H1 (cell line): ENCODE results near the gene TCEAL4. TPM values are rescaled to one million over a fixed set of nuclear protein-coding genes. Genes with fewer than 3 reads are reported as not detected.

ENCODE experiments used
- CTCF ChIA-PET: fragments of 300-600 bp; sonication (Branson Sonifier 250); formaldehyde crosslinking; loops from one replicate; lab custom pipeline; 2021; ENCODE audit not compliant: partially characterized antibody; lab: Charles Lee
- POLR2A ChIA-PET: fragments of 300-600 bp; sonication (Branson Sonifier 250); formaldehyde crosslinking; loops from one replicate; lab custom pipeline; 2021; ENCODE audit warnings: inconsistent platforms; ENCODE audit not compliant: partially characterized antibody; lab: Charles Lee
- DNase-seq, 2 experiments: peaks; one replicate each; pipeline versions ENCODE4 v3.0.0 to v3.0.0-alpha.2; 2010 to 2022; ENCODE audit warnings: low spot score in 2 of 2, low read depth in 1 of 2, mixed read lengths in 1 of 2
- FAIRE-seq: peaks from 2 replicates; lab custom pipeline; 2011; peaks lifted over from hg19 to GRCh38; lab: Jason Lieb, UNC
- H2AFZ ChIP-seq: 2 replicates; pipeline ENCODE4 v1.8.1; 2012; ENCODE audit warnings: low read length, inconsistent platforms
- H2AK5ac ChIP-seq: 2 replicates; pipeline ENCODE4 v1.6.1; 2013; ENCODE audit warnings: low read depth, low read length
- H2BK120ac ChIP-seq: replicated peaks from 2 replicates; pipeline ENCODE3; 2013; ENCODE audit warnings: low read depth, low read length, inconsistent platforms
- H2BK12ac ChIP-seq: 2 replicates; pipeline ENCODE4 v1.6.1; 2013; ENCODE audit warnings: low read depth, low read length
- H2BK15ac ChIP-seq: 2 replicates; pipeline ENCODE4 v1.6.1; 2013; ENCODE audit warnings: low read length
- H2BK20ac ChIP-seq: 2 replicates; pipeline ENCODE4 v1.6.1; 2013; ENCODE audit warnings: low read length
- H2BK5ac ChIP-seq: 2 replicates; pipeline ENCODE4 v1.6.1; 2013; ENCODE audit warnings: low read depth, low read length
- H3K14ac ChIP-seq: 2 replicates; pipeline ENCODE4 v1.6.1; 2013; ENCODE audit warnings: inconsistent platforms; ENCODE audit not compliant: insufficient read length
- H3K18ac ChIP-seq: 2 replicates; pipeline ENCODE4 v1.6.1; 2013; ENCODE audit warnings: low read length; ENCODE audit errors: extremely low read depth
- H3K23ac ChIP-seq: 2 replicates; pipeline ENCODE4 v1.6.1; 2013; ENCODE audit warnings: inconsistent platforms; ENCODE audit not compliant: insufficient read length
- H3K23me2 ChIP-seq: 2 replicates; pipeline ENCODE4 v1.6.1; 2013; ENCODE audit warnings: low read depth, low read length
- H3K27ac ChIP-seq: 2 replicates; pipeline ENCODE4 v1.6.1; 2011; ENCODE audit warnings: low read depth, low read length, inconsistent platforms
- H3K27me3 ChIP-seq, 4 experiments: replicated peaks in 1 of 4; 1 replicate in 1 of 4; 2 replicates in 3 of 4; pipeline versions ENCODE4 v1.6.1 to v1.8.1; 2011 to 2013; ENCODE audit warnings: low read length in 3 of 4, mild to moderate bottlenecking in 3 of 4, inconsistent platforms in 2 of 4, mixed read lengths in 2 of 4, moderate library complexity in 1 of 4; ENCODE audit not compliant: control insufficient read depth in 3 of 4, insufficient read depth in 3 of 4; ENCODE audit errors: extremely low read depth in 1 of 4
- H3K36me3 ChIP-seq, 4 experiments: 2 replicates each; pipeline versions ENCODE4 v1.6.1 to v1.8.1; 2011 to 2013; ENCODE audit warnings: mild to moderate bottlenecking in 4 of 4, low read length in 3 of 4, moderate library complexity in 2 of 4, control low read depth in 1 of 4, inconsistent platforms in 1 of 4; ENCODE audit not compliant: insufficient read depth in 4 of 4, control insufficient read depth in 2 of 4
- H3K4ac ChIP-seq: replicated peaks from 2 replicates; pipeline ENCODE3; 2013; ENCODE audit warnings: low read length, low read depth, mixed read lengths, inconsistent platforms; ENCODE audit not compliant: insufficient read length
- H3K4me1 ChIP-seq, 4 experiments: replicated peaks in 1 of 4; 1 replicate in 1 of 4; 2 replicates in 3 of 4; pipeline versions ENCODE4 v1.6.1 to v1.8.1; 2011 to 2013; ENCODE audit warnings: low read length in 3 of 4, inconsistent platforms in 2 of 4, mixed read lengths in 1 of 4; ENCODE audit not compliant: insufficient read depth in 4 of 4, control insufficient read depth in 3 of 4
- H3K4me2 ChIP-seq, 2 experiments: 2 replicates each; pipeline versions ENCODE4 v1.6.1 to v1.8.1; 2011 to 2013; ENCODE audit warnings: low read depth in 2 of 2, low read length in 2 of 2, control low read depth in 1 of 2, inconsistent platforms in 1 of 2, mild to moderate bottlenecking in 1 of 2; ENCODE audit not compliant: insufficient read depth in 1 of 2
- H3K4me3 ChIP-seq, 4 experiments: fragments of 200-600, 300-600 bp in 1 of 4; sonication (generic), shearing (Covaris generic), sonication (Bioruptor Twin) in 1 of 4; 2 replicates each; pipeline versions ENCODE4 v1.5.1 to v1.8.1; 2011 to 2016; ENCODE audit warnings: low read length in 4 of 4, low read depth in 3 of 4, control low read depth in 2 of 4, inconsistent platforms in 2 of 4, mild to moderate bottlenecking in 2 of 4, mixed read lengths in 1 of 4, moderate library complexity in 1 of 4; ENCODE audit not compliant: insufficient read depth in 2 of 4; ENCODE audit errors: extremely low read depth in 1 of 4
- H3K56ac ChIP-seq: replicated peaks from 2 replicates; pipeline ENCODE3; 2013; ENCODE audit warnings: low read depth, mild to moderate bottlenecking, mixed read lengths, low read length, inconsistent platforms; ENCODE audit not compliant: insufficient read length
- H3K79me1 ChIP-seq: 2 replicates; pipeline ENCODE4 v1.6.1; 2013; ENCODE audit warnings: low read depth, low read length, control low read depth
- H3K79me2 ChIP-seq, 2 experiments: 2 replicates each; pipeline versions ENCODE4 v1.6.1 to v1.8.1; 2012 to 2013; ENCODE audit warnings: low read length in 2 of 2, mild to moderate bottlenecking in 2 of 2, inconsistent platforms in 1 of 2; ENCODE audit not compliant: insufficient read depth in 2 of 2, control insufficient read depth in 1 of 2
- H3K9ac ChIP-seq, 4 experiments: replicated peaks in 1 of 4; 1 replicate in 1 of 4; 2 replicates in 3 of 4; pipeline versions ENCODE4 v1.6.1 to v1.8.1; 2011 to 2013; ENCODE audit warnings: low read depth in 3 of 4, low read length in 3 of 4, control low read depth in 2 of 4, mild to moderate bottlenecking in 2 of 4, moderate library complexity in 2 of 4, inconsistent platforms in 1 of 4; ENCODE audit errors: extremely low read depth in 1 of 4
- H3K9me3 ChIP-seq, 2 experiments: 2 replicates each; pipeline versions ENCODE4 v1.6.1 to v1.8.1; 2012 to 2013; ENCODE audit warnings: mild to moderate bottlenecking in 2 of 2, moderate library complexity in 2 of 2, control low read depth in 1 of 2, inconsistent platforms in 1 of 2, low read depth in 1 of 2, low read length in 1 of 2, mixed read lengths in 1 of 2; ENCODE audit not compliant: insufficient read depth in 2 of 2
- H4K20me1 ChIP-seq, 2 experiments: replicated peaks in 1 of 2; 2 replicates each; pipeline versions ENCODE3 to v1.8.1; 2011 to 2013; ENCODE audit warnings: inconsistent platforms in 2 of 2, low read length in 2 of 2, mild to moderate bottlenecking in 1 of 2; ENCODE audit not compliant: insufficient read depth in 2 of 2, control insufficient read depth in 1 of 2
- H4K5ac ChIP-seq: 2 replicates; pipeline ENCODE4 v1.6.1; 2013; ENCODE audit warnings: low read length, low read depth, mixed read lengths, inconsistent platforms; ENCODE audit not compliant: insufficient read length
- H4K8ac ChIP-seq: 2 replicates; pipeline ENCODE4 v1.8.0; 2013; ENCODE audit warnings: mild to moderate bottlenecking, moderate library complexity, low read length, inconsistent platforms; ENCODE audit not compliant: insufficient read depth; ENCODE audit errors: extremely low read depth
- H4K91ac ChIP-seq: replicated peaks from 2 replicates; pipeline ENCODE3; 2013; ENCODE audit warnings: low read length, mixed read lengths, inconsistent platforms; ENCODE audit not compliant: insufficient read length
- BACH1 ChIP-seq: IDR thresholded peaks from 2 replicates; pipeline ENCODE4 v1.6.1; 2012; ENCODE audit warnings: low read length, improper control_type of control experiment
- CBX8 ChIP-seq: fragments of 300-800, 300-1000 bp; sonication (generic); IDR thresholded peaks from 2 replicates; pipeline ENCODE4 v1.7.1; 2016; ENCODE audit warnings: low read depth, low read length, borderline replicate concordance
- CEBPB ChIP-seq: IDR thresholded peaks from 2 replicates; pipeline ENCODE4 v1.6.1; 2012; ENCODE audit warnings: low read depth, low read length
- HDAC6 ChIP-seq: IDR thresholded peaks from one replicate; pipeline ENCODE4 v1.7.1; 2012; ENCODE audit warnings: low read depth, mild to moderate bottlenecking, inconsistent platforms, low read length, moderate library complexity
- KDM4A ChIP-seq: IDR thresholded peaks from one replicate; pipeline ENCODE4 v1.7.1; 2012; ENCODE audit warnings: low read depth, mild to moderate bottlenecking, moderate library complexity, low read length, inconsistent platforms; ENCODE audit not compliant: severe bottlenecking
- NANOG ChIP-seq: IDR thresholded peaks from 2 replicates; pipeline ENCODE4 v1.6.1; 2011; ENCODE audit warnings: low read length, low read depth, mild to moderate bottlenecking, inconsistent platforms; ENCODE audit not compliant: insufficient read depth, poor library complexity, severe bottlenecking
- NRF1 ChIP-seq: IDR thresholded peaks from 2 replicates; pipeline ENCODE4 v1.6.1; 2011; ENCODE audit warnings: mild to moderate bottlenecking, low read depth, low read length, improper control_type of control experiment
- POLR2A ChIP-seq, 2 experiments: IDR thresholded peaks; 1 replicate in 1 of 2; 2 replicates in 1 of 2; pipeline ENCODE4 v1.6.1; 2011; ENCODE audit warnings: low read depth in 2 of 2, low read length in 2 of 2, mild to moderate bottlenecking in 2 of 2; ENCODE audit errors: control extremely low read depth in 1 of 2
- RBBP5 ChIP-seq: IDR thresholded peaks from 2 replicates; pipeline ENCODE4 v1.7.1; 2012; ENCODE audit warnings: low read depth, mild to moderate bottlenecking, inconsistent platforms, low read length, moderate library complexity, borderline replicate concordance
- RFX5 ChIP-seq: IDR thresholded peaks from 2 replicates; pipeline ENCODE4 v1.6.1; 2011; ENCODE audit warnings: low read depth, low read length, improper control_type of control experiment, borderline replicate concordance
- SP1 ChIP-seq: IDR thresholded peaks from 2 replicates; pipeline ENCODE4 v1.6.1; 2011; ENCODE audit warnings: low read depth, low read length
- WGBS, 2 experiments: shearing (Covaris generic) in 1 of 2; methylation state at CpG; one replicate each; pipeline versions ENCODE4 v1.1.6 to v1.1.7; 2013 to 2015; ENCODE audit warnings: low lambda C conversion rate in 2 of 2, mixed read lengths in 2 of 2, inconsistent platforms in 1 of 2, low coverage in 1 of 2, missing lambda C conversion rate in 1 of 2; ENCODE audit not compliant: insufficient replicate concordance in 2 of 2, insufficient coverage in 1 of 2, insufficient read length in 1 of 2; ENCODE audit errors: extremely low coverage in 1 of 2, missing lambda C conversion rate in 1 of 2; 5-methylcytosine and 5-hydroxymethylcytosine counted together
- polyA plus RNA-seq, 7 experiments: library from polyadenylated mRNA; depleted of rRNA in 3 of 7; stranded (reverse) in 5 of 7; unstranded in 2 of 7; fragments of >200 nt in 5 of 7; fragments of 200-250 nt in 2 of 7; gene quantifications; 1 replicate in 5 of 7; 2 replicates in 1 of 7; 4 replicates in 1 of 7; pipeline versions ENCODE4 v1.2.1 to v1.2.3, GENCODE V29; 2011 to 2013; ENCODE audit warnings: missing spikeins in 2 of 7, mixed read lengths in 2 of 7
- total RNA-seq: library from RNA; stranded (reverse); fragmentation: NEBNext Ultra II Directional; extraction: Animal tissue kit (Norgen Biotek cat#: 25700); gene quantifications from 2 replicates; pipeline ENCODE4 v1.2.1, GENCODE V29; 2021
- TF ChIP-seq, protein P1 (sequence below): IDR thresholded peaks from 2 replicates; pipeline ENCODE4 v1.6.1; 2012; ENCODE audit warnings: inconsistent platforms
- TF ChIP-seq, protein P2 (sequence below): IDR thresholded peaks from 2 replicates; pipeline ENCODE4 v1.6.1; 2011; ENCODE audit warnings: low read length, improper control_type of control experiment

The TCEAL4 gene
- total and polyA plus RNA-seq, 2 of the 8 experiments (the other 6 are each of a cell fraction or from before 2014, with no cell fraction given): 10.1 to 53.0 TPM

GRCh38 chrX:103586659-103587058 lies 1.3 kb downstream of the TCEAL4 start:
- Histone ChIP-seq H3K56ac (no peak overlapping the region), H4K8ac (no peak overlapping the region), H3K4me1 (peaks cover 0 to 3% (median under 1%) of the 10 kb centered on the region in 4 experiments; a peak in 3 of 7 replicates), H3K79me1 (no peaks in the 10 kb centered on the region), H4K20me1 (no peaks in the 10 kb centered on the region), H2AFZ (no peak overlapping the region), H2BK15ac (no peak overlapping the region), H2BK120ac (no peak overlapping the region), H3K9me3 (no peaks in the 10 kb centered on the region), H2BK20ac (no peak overlapping the region), H3K27me3 (no peaks in the 10 kb centered on the region), H4K5ac (no peak overlapping the region), H3K18ac (no peak overlapping the region), H3K23me2 (no peaks in the 10 kb centered on the region), H3K36me3 (peaks cover 0 to 10% (median 0%) of the 10 kb centered on the region in 4 experiments; a peak in 2 of 8 replicates), H3K27ac (no peak overlapping the region), H2BK5ac (no peak overlapping the region), H3K14ac (no peak overlapping the region), H3K23ac (no peak overlapping the region), H3K4me2 (peak overlapping the region in 1 of 2 experiments; percentile 81; a peak in 2 of 4 replicates), H3K4ac (no peak overlapping the region), H4K91ac (no peak overlapping the region), H3K9ac (no peak overlapping the region), H3K4me3 (peak overlapping the region in 2 of 4 experiments; percentile 71 to 88; a peak in 4 of 8 replicates), H2AK5ac (no peak overlapping the region), H3K79me2 (no peaks in the 10 kb centered on the region; a peak in 1 of 4 replicates), H2BK12ac (no peak overlapping the region)
- no peak for DNase-seq
- ChIA-PET POLR2A (interaction anchor here (1.2 to 1.5 kb wide), 2 partner anchors 11 to 25 kb away, joined by 3 to 4 read pairs; no protein-coding TSS in a partner anchor), CTCF (no interaction called here)
- no peak for FAIRE-seq
- 95% methylated on average over 3 of the region's 4 CpGs; no CpG with 5 or more reads in 1 of the 2 experiments for WGBS, 2 experiments
- no peak for TF ChIP-seq BACH1
- no peak for TF ChIP-seq RBBP5
- TF ChIP-seq, protein P1, sequence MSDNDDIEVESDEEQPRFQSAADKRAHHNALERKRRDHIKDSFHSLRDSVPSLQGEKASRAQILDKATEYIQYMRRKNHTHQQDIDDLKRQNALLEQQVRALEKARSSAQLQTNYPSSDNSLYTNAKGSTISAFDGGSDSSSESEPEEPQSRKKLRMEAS: no peak
- TF ChIP-seq, protein P2, sequence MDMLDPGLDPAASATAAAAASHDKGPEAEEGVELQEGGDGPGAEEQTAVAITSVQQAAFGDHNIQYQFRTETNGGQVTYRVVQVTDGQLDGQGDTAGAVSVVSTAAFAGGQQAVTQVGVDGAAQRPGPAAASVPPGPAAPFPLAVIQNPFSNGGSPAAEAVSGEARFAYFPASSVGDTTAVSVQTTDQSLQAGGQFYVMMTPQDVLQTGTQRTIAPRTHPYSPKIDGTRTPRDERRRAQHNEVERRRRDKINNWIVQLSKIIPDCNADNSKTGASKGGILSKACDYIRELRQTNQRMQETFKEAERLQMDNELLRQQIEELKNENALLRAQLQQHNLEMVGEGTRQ: no peak
- no peak for TF ChIP-seq RFX5
- no peak for TF ChIP-seq NRF1
- TF ChIP-seq KDM4A: no peak
- TF ChIP-seq POLR2A (IDR thresholded peaks at IDR 0.05; ENCODE audit: control extremely low read depth in 1 of 2, low read depth in 2 of 2, low read length in 2 of 2): no peak
- no peak for TF ChIP-seq SP1
- no peak for TF ChIP-seq CEBPB
- TF ChIP-seq HDAC6: no peak
- no peak for TF ChIP-seq NANOG
- TF ChIP-seq CBX8: no peak
